ENCODE measurements around the gene SRD5A2.

The SRD5A2 gene

DNA sequence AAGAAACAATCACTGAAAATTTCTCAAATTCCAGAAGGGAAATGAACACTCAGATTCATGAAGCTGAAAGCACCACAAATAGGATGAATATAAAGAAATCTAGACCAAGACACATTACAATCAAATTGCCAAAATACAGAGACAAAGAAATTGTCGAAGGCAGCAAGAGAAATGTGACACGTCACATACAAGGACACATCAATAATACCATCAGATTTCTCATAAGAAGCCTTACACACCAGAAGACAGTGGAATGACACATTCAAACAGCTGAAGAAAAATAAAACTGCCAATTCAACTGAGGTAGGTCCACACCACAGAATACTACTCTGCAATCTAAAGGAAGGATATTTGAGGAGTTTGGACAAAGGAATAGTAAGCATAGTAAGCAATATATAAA lies 27.4 kb downstream of the SRD5A2 start:
- H3K9me3 ChIP-seq, result no peaks in the 10 kb centered on the region
- no peak overlapping the region for H3K27ac ChIP-seq
- no peaks in the 10 kb centered on the region for H3K27me3 ChIP-seq
- no peak overlapping the region for H3K4me3 ChIP-seq (ENCODE audit: low read depth in 1 of 2, low read length in 1 of 2)
- H3K4me1 ChIP-seq (ENCODE audit: control insufficient read depth in 1 of 2, insufficient read depth in 1 of 2, low read depth in 1 of 2, low read length in 1 of 2), result no peaks in the 10 kb centered on the region
- H3K36me3 ChIP-seq, result no peaks in the 10 kb centered on the region
- TF ChIP-seq, protein P1, sequence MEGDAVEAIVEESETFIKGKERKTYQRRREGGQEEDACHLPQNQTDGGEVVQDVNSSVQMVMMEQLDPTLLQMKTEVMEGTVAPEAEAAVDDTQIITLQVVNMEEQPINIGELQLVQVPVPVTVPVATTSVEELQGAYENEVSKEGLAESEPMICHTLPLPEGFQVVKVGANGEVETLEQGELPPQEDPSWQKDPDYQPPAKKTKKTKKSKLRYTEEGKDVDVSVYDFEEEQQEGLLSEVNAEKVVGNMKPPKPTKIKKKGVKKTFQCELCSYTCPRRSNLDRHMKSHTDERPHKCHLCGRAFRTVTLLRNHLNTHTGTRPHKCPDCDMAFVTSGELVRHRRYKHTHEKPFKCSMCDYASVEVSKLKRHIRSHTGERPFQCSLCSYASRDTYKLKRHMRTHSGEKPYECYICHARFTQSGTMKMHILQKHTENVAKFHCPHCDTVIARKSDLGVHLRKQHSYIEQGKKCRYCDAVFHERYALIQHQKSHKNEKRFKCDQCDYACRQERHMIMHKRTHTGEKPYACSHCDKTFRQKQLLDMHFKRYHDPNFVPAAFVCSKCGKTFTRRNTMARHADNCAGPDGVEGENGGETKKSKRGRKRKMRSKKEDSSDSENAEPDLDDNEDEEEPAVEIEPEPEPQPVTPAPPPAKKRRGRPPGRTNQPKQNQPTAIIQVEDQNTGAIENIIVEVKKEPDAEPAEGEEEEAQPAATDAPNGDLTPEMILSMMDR (IDR thresholded peaks at IDR 0.05), result no peak

DNA sequence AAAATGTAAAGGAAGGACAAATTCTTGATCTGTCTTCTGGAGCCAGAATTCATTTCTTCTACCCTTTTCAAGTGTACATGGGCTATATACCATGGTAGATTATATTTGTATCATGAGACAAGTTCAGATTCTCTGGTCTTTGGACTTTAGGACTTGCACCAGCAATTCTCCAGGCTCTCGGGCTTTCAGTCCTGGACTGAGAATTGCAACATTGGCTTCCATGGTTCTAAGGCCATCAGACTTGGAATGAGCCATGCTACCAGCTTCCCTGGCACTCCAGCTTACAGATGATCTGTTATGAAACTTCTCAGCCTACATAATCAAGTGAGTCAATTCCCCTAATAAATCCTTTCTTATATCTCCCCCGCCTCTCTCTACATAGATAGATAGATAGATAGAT lies 33.3 kb downstream of the SRD5A2 start:
- Histone ChIP-seq H3K27me3 (no peaks in the 10 kb centered on the region), H3K4me3 (ENCODE audit: low read depth in 1 of 2, low read length in 1 of 2) (no peak overlapping the region), H3K36me3 (no peaks in the 10 kb centered on the region), H3K9me3 (no peaks in the 10 kb centered on the region), H3K4me1 (ENCODE audit: control insufficient read depth in 1 of 2, insufficient read depth in 1 of 2, low read depth in 1 of 2, low read length in 1 of 2) (no peaks in the 10 kb centered on the region), H3K27ac (no peak overlapping the region)
- TF ChIP-seq, protein P1 (IDR thresholded peaks at IDR 0.05), result no peak

DNA sequence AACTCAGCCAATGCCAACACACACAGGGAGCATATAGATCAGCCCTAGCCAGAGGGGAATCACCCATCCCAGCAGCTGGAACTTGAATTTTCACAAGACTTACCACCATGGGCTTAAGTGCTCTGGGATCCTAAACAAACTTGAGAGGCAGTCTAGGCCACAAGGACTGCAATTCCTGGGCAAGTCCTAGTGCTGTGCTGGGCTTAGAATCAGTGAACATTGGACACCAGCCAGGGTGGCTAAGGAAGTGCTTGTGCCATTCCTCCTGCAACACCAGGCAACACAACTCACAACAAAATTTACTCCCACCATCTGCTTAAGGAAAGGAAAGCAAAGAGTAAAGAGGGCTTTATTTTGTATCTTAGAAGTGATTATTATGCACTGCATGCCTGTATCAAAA lies 38.9 kb downstream of the SRD5A2 start:
- Histone ChIP-seq H3K9me3 (no peaks in the 10 kb centered on the region), H3K4me1 (ENCODE audit: control insufficient read depth in 1 of 2, insufficient read depth in 1 of 2, low read depth in 1 of 2, low read length in 1 of 2) (no peaks in the 10 kb centered on the region)
- TF ChIP-seq, protein P1 (IDR thresholded peaks at IDR 0.05), result no peak

DNA sequence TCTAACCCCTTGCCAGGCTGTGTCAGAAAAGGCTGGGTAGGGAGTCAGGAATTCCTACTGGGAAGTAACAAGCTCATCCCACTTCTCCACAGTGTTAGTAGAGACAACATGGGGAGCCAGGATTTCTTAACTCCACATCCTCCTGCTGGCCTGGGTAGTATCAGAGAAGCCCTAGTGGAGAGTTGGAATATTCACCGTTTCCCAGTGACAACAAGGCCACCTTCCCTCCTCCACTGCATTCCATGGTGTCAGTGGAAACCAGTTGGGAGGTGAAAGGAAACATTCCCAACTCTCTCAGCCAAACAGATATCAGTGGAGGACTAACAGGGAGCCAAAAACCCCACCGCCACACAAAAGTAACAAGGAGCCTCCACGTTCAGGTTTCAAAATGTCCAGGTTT lies 41.2 kb downstream of the SRD5A2 start:
- TF ChIP-seq, protein P1 (IDR thresholded peaks at IDR 0.05), result no peak
- no peak overlapping the region for H3K4me3 ChIP-seq (ENCODE audit: low read depth in 1 of 2, low read length in 1 of 2)
- no peaks in the 10 kb centered on the region for H3K9me3 ChIP-seq
- no peaks in the 10 kb centered on the region for H3K36me3 ChIP-seq
- no peaks in the 10 kb centered on the region for H3K4me1 ChIP-seq (ENCODE audit: control insufficient read depth in 1 of 2, insufficient read depth in 1 of 2, low read depth in 1 of 2, low read length in 1 of 2)
- H3K27ac ChIP-seq, result no peak overlapping the region
- peaks cover 12% of the 10 kb centered on the region for H3K27me3 ChIP-seq

More for the DNA sequence above, 38.9 kb downstream of the SRD5A2 start:
- Histone ChIP-seq H3K36me3 (no peaks in the 10 kb centered on the region), H3K27ac (no peak overlapping the region), H3K27me3 (peaks cover 12% of the 10 kb centered on the region), H3K4me3 (ENCODE audit: low read depth in 1 of 2, low read length in 1 of 2) (no peak overlapping the region)

GRCh38 chr2:31535768-31536167 lies 45.0 kb downstream of the SRD5A2 start:
- no peak overlapping the region for H3K4me3 ChIP-seq (ENCODE audit: low read depth in 1 of 2, low read length in 1 of 2)
- TF ChIP-seq, protein P1 (IDR thresholded peaks at IDR 0.05), result no peak
- H3K36me3 ChIP-seq, result no peaks in the 10 kb centered on the region
- H3K27me3 ChIP-seq, result peaks cover 12% of the 10 kb centered on the region
- no peak overlapping the region for H3K27ac ChIP-seq
- H3K9me3 ChIP-seq, result no peaks in the 10 kb centered on the region
- H3K4me1 ChIP-seq (ENCODE audit: control insufficient read depth in 1 of 2, insufficient read depth in 1 of 2, low read depth in 1 of 2, low read length in 1 of 2), result no peaks in the 10 kb centered on the region

GRCh38 chr2:31534636-31535035 lies 46.1 kb downstream of the SRD5A2 start:
- TF ChIP-seq, protein P1 (IDR thresholded peaks at IDR 0.05), result no peak
- no peak overlapping the region for H3K27ac ChIP-seq
- no peaks in the 10 kb centered on the region for H3K36me3 ChIP-seq
- H3K27me3 ChIP-seq, result peaks cover 12% of the 10 kb centered on the region
- no peaks in the 10 kb centered on the region for H3K9me3 ChIP-seq
- H3K4me1 ChIP-seq (ENCODE audit: control insufficient read depth in 1 of 2, insufficient read depth in 1 of 2, low read depth in 1 of 2, low read length in 1 of 2), result no peaks in the 10 kb centered on the region
- no peak overlapping the region for H3K4me3 ChIP-seq (ENCODE audit: low read depth in 1 of 2, low read length in 1 of 2)

Measured in neutrophil (primary cell).